GM21526 (cell line): Measurements from ENCODE around the gene UBE2D3.

ENCODE experiments used
- ATAC-seq: cut with Tn5 transposase; IDR thresholded peaks from one replicate; pipeline ENCODE4 v1.9.1; 2021; ENCODE audit warnings: moderate library complexity; ENCODE audit not compliant: unreplicated experiment, low FRiP score

UBE2D3 gene

GRCh38 chr4:102759831-102760644 lies 67.3 kb downstream of the UBE2D3 start:
- ATAC-seq, result peak; percentile 63

- no peak for ATAC-seq
Measured at GRCh38 chr4:102758241-102759160, 68.8 kb downstream of the UBE2D3 start.

- ATAC-seq, result no peak
Measured at GRCh38 chr4:102757681-102758080, 69.7 kb downstream of the UBE2D3 start.

- no peak for ATAC-seq
Measured at GRCh38 chr4:102754044-102754443, 73.3 kb downstream of the UBE2D3 start.

- no peak for ATAC-seq
Measured at GRCh38 chr4:102751941-102752340, 75.4 kb downstream of the UBE2D3 start.
